HCT116 (cell line): ENCODE results near the gene STAC2. TPM values are rescaled to one million over a fixed set of nuclear protein-coding genes. Genes with fewer than 3 reads are reported as not detected.

ENCODE experiments used
- ATAC-seq: fragments of 200-7000 bp; cut with Tn5 transposase; 2 replicates; pipeline ENCODE4 v1.9.1; 2020; ENCODE audit warnings: mild to moderate bottlenecking, moderate library complexity
- BruUV-seq: library from RNA; stranded (reverse); fragments of 400-500 nt; replicated peaks from 2 replicates; lab custom pipeline; 2021; lab: Mats Ljungman, UMichigan
- CTCF ChIA-PET: fragments of 300-600 bp; sonication (Branson Sonifier 250); formaldehyde crosslinking; loops from one replicate; lab custom pipeline; 2021; ENCODE audit warnings: antibody characterized with exemption; lab: Charles Lee
- POLR2A ChIA-PET: fragments of 300-600, 350-600 bp; sonication (Branson Sonifier 250); formaldehyde crosslinking; loops from one replicate; lab custom pipeline; 2021; ENCODE audit warnings: antibody characterized with exemption; lab: Charles Lee
- RAD21 ChIA-PET, 2 experiments: fragments of 300-600 bp; sonication (Branson Sonifier 250); formaldehyde crosslinking; loops; one replicate each; lab custom pipeline; 2023; ENCODE audit warnings: low total read pairs in 2 of 2; ENCODE audit not compliant: uncharacterized antibody in 2 of 2, unreplicated experiment in 2 of 2, low non-redundant PET in 1 of 2; lab: Charles Lee
- DNase-seq: peaks from one replicate; pipeline ENCODE4 v3.0.0-alpha.2; 2010; ENCODE audit warnings: low read depth, low spot score
- H2AFZ ChIP-seq: fragments of 200-600 bp; shearing (Covaris generic), sonication (generic); 2 replicates; pipeline ENCODE4 v1.6.1; 2017; ENCODE audit warnings: low read depth, mixed run types, mixed read lengths, antibody characterized with exemption, low read length; ENCODE audit not compliant: poor library complexity, severe bottlenecking
- H3K27ac ChIP-seq: 2 replicates; pipeline ENCODE4 v1.5.1; 2012; ENCODE audit warnings: low read depth, low read length
- H3K27me3 ChIP-seq: fragments of 200-600 bp; sonication (generic); 2 replicates; pipeline ENCODE4 v1.6.1; 2016; ENCODE audit warnings: mixed run types, low read length, mixed read lengths; ENCODE audit not compliant: insufficient read depth
- H3K36me3 ChIP-seq, 2 experiments: fragments of 200-500 bp in 1 of 2; fragments of 200-600 bp in 1 of 2; sonication (Bioruptor generic) in 1 of 2; sonication (generic) in 1 of 2; 2 replicates each; pipeline versions ENCODE4 v1.5.1 to v1.6.1; 2014 to 2016; ENCODE audit warnings: low read length in 2 of 2, inconsistent platforms in 1 of 2, mixed read lengths in 1 of 2, mixed run types in 1 of 2; ENCODE audit not compliant: insufficient read depth in 2 of 2, control insufficient read depth in 1 of 2
- H3K4me1 ChIP-seq, 2 experiments: fragments of 200-600 bp in 1 of 2; sonication (generic) in 1 of 2; 2 replicates each; pipeline versions ENCODE4 v1.5.1 to v1.6.1; 2012 to 2017; ENCODE audit warnings: low read length in 2 of 2, inconsistent platforms in 1 of 2, mild to moderate bottlenecking in 1 of 2, mixed read lengths in 1 of 2, mixed run types in 1 of 2, moderate library complexity in 1 of 2; ENCODE audit not compliant: insufficient read depth in 2 of 2, control insufficient read depth in 1 of 2
- H3K4me2 ChIP-seq: fragments of 200-600 bp; sonication (generic); 2 replicates; pipeline ENCODE4 v1.6.1; 2017; ENCODE audit warnings: mixed run types, low read length, mixed read lengths
- H3K4me3 ChIP-seq, 2 experiments: fragments of 200-600 bp in 1 of 2; sonication (generic) in 1 of 2; replicated peaks in 1 of 2; 2 replicates each; pipeline ENCODE4 v1.5.1; 2011 to 2016; ENCODE audit warnings: low read length in 2 of 2, control low read depth in 1 of 2, low read depth in 1 of 2, mild to moderate bottlenecking in 1 of 2, mixed read lengths in 1 of 2, mixed run types in 1 of 2
- H3K79me2 ChIP-seq: fragments of 200-600 bp; sonication (generic); 2 replicates; pipeline ENCODE4 v1.6.1; 2017; ENCODE audit warnings: mild to moderate bottlenecking, mixed run types, low read length, moderate library complexity, mixed read lengths; ENCODE audit not compliant: insufficient read depth
- H3K9ac ChIP-seq: fragments of 200-600 bp; sonication (generic); 2 replicates; pipeline ENCODE4 v1.6.1; 2016; ENCODE audit warnings: low read length, mixed read lengths
- H3K9me2 ChIP-seq: fragments of 200-600 bp; sonication (generic), shearing (Covaris generic); 2 replicates; pipeline ENCODE4 v1.6.1; 2017; ENCODE audit warnings: mixed run types, mild to moderate bottlenecking, moderate library complexity; ENCODE audit not compliant: insufficient read depth
- H3K9me3 ChIP-seq, 2 experiments: fragments of 200-500 bp in 1 of 2; fragments of 200-600 bp in 1 of 2; sonication (Bioruptor generic) in 1 of 2; sonication (generic) in 1 of 2; 2 replicates each; pipeline ENCODE4 v1.6.1; 2014 to 2017; ENCODE audit warnings: low read length in 2 of 2, mixed read lengths in 2 of 2, inconsistent platforms in 1 of 2, low read depth in 1 of 2, mild to moderate bottlenecking in 1 of 2, mixed run types in 1 of 2, moderate library complexity in 1 of 2; ENCODE audit not compliant: control insufficient read depth in 1 of 2, insufficient read depth in 1 of 2
- H4K20me1 ChIP-seq: fragments of 200-600 bp; sonication (generic), shearing (Covaris generic); 2 replicates; pipeline ENCODE4 v1.6.1; 2017; ENCODE audit warnings: mixed run types, mild to moderate bottlenecking, moderate library complexity; ENCODE audit not compliant: insufficient read depth
- CBX3 ChIP-seq: IDR thresholded peaks from 2 replicates; pipeline ENCODE4 v1.6.1; 2012; ENCODE audit warnings: low read depth
- CEBPB ChIP-seq: IDR thresholded peaks from 2 replicates; pipeline ENCODE4 v1.6.1; 2012; ENCODE audit warnings: low read depth
- CTCF ChIP-seq, 3 experiments: fragments of 200-600 bp in 1 of 3; sonication (generic) in 1 of 3; IDR thresholded peaks in 2 of 3; conservative IDR thresholded peaks in 1 of 3; 2 replicates each; pipeline ENCODE4 v1.5.1; 2012 to 2017; ENCODE audit warnings: low read depth in 2 of 3, low read length in 2 of 3, antibody characterized with exemption in 1 of 3, borderline replicate concordance in 1 of 3, control low read depth in 1 of 3, mild to moderate bottlenecking in 1 of 3, mixed read lengths in 1 of 3, mixed run types in 1 of 3, moderate library complexity in 1 of 3; ENCODE audit not compliant: insufficient read depth in 1 of 3
- EGR1 ChIP-seq: IDR thresholded peaks from 2 replicates; pipeline ENCODE4 v1.6.1; 2012; ENCODE audit warnings: low read depth
- ELF1 ChIP-seq: IDR thresholded peaks from 2 replicates; pipeline ENCODE4 v1.6.1; 2012; ENCODE audit warnings: low read depth, borderline replicate concordance
- FOSL1 ChIP-seq: IDR thresholded peaks from 2 replicates; pipeline ENCODE4 v1.6.1; 2012; ENCODE audit warnings: low read depth
- POLR2A ChIP-seq: IDR thresholded peaks from 2 replicates; pipeline ENCODE4 v1.7.0; 2011; ENCODE audit warnings: borderline replicate concordance; ENCODE audit not compliant: insufficient read depth, insufficient read length; ENCODE audit errors: extremely low read depth
- POLR2AphosphoS5 ChIP-seq: IDR thresholded peaks from 2 replicates; pipeline ENCODE4 v1.6.1; 2011; ENCODE audit warnings: mild to moderate bottlenecking, low read depth, low read length, moderate library complexity
- RAD21 ChIP-seq: IDR thresholded peaks from 2 replicates; pipeline ENCODE4 v1.6.1; 2012; ENCODE audit warnings: low read depth, mild to moderate bottlenecking
- SIN3A ChIP-seq: IDR thresholded peaks from 2 replicates; pipeline ENCODE4 v1.6.1; 2012; ENCODE audit warnings: low read depth
- SP1 ChIP-seq: IDR thresholded peaks from 2 replicates; pipeline ENCODE4 v1.6.1; 2012; ENCODE audit warnings: low read depth
- TCF7L2 ChIP-seq: IDR thresholded peaks from 2 replicates; pipeline ENCODE4 v1.7.0; 2011; ENCODE audit warnings: borderline replicate concordance, inconsistent platforms; ENCODE audit not compliant: insufficient read depth, insufficient read length; ENCODE audit errors: extremely low read depth
- YY1 ChIP-seq: IDR thresholded peaks from 2 replicates; pipeline ENCODE4 v1.6.1; 2011; ENCODE audit warnings: low read length, low read depth, moderate library complexity, mild to moderate bottlenecking; ENCODE audit not compliant: insufficient replicate concordance; ENCODE audit errors: extremely low read depth
- ZBTB33 ChIP-seq: IDR thresholded peaks from 2 replicates; pipeline ENCODE4 v1.6.1; 2011; ENCODE audit warnings: mild to moderate bottlenecking, low read length, moderate library complexity; ENCODE audit not compliant: insufficient replicate concordance; ENCODE audit errors: extremely low read depth
- ZFX ChIP-seq: fragments of 450-650 bp; IDR thresholded peaks from 2 replicates; pipeline ENCODE4 v1.6.1; 2017
- intact Hi-C: fragments of 100-400 bp; cut with micrococcal nuclease; formaldehyde crosslinking; loops from 2 replicates; pipeline ENCODE4 v1.10.0; 2022
- total RNA-seq: library from RNA; stranded (reverse); gene quantifications from one replicate; pipeline ENCODE4 v1.2.1, GENCODE V29; 2021; ENCODE audit not compliant: unreplicated experiment

STAC2 gene
- total RNA-seq, 1 experiment from 2014 or later: not detected

- RAD21 ChIA-PET: no interaction called here
- Histone ChIP-seq H3K36me3 (no peaks in the 10 kb centered on the region), H3K4me2 (no peak overlapping the region), H3K27ac (no peak overlapping the region), H3K9ac (no peak overlapping the region), H3K79me2 (no peaks in the 10 kb centered on the region), H3K9me3 (no peaks in the 10 kb centered on the region), H3K4me1 (peaks cover 7 to 25% of the 10 kb centered on the region in 2 experiments), H3K4me3 (no peak overlapping the region), H2AFZ (no peak overlapping the region), H3K27me3 (no peaks in the 10 kb centered on the region), H3K9me2 (no peaks in the 10 kb centered on the region), H4K20me1 (no peaks in the 10 kb centered on the region)
- ATAC-seq: no peak
- POLR2A ChIA-PET: no interaction called here
- CTCF ChIA-PET: interaction anchor here (1.1 kb wide), 1 partner anchor 8 kb away, joined by 6 read pairs; no protein-coding TSS in a partner anchor
- no peak for TF ChIP-seq CTCF (IDR thresholded peaks at IDR 0.05 in 2 of 3, conservative IDR thresholded peaks at IDR 0.05 in 1 of 3; ENCODE audit: borderline replicate concordance in 1 of 3, insufficient read depth in 1 of 3, low read depth in 2 of 3, low read length in 2 of 3)
- TF ChIP-seq TCF7L2: no peak
- TF ChIP-seq EGR1: no peak
- no peak for TF ChIP-seq ELF1
- no peak for DNase-seq
- no TSS peak for BruUV-seq
- intact Hi-C loops: no loop called here
Measured at GRCh38 chr17:39227364-39227919, 1.7 kb upstream of the STAC2 start.

GRCh38 chr17:39225959-39226683, 376 bp upstream of the STAC2 start:
- Histone ChIP-seq H3K27me3 (no peaks in the 10 kb centered on the region), H3K9ac (no peak overlapping the region), H3K4me2 (no peak overlapping the region), H3K9me2 (no peaks in the 10 kb centered on the region), H3K79me2 (no peaks in the 10 kb centered on the region), H3K36me3 (no peaks in the 10 kb centered on the region), H3K4me1 (peaks cover 7 to 16% of the 10 kb centered on the region in 2 experiments; a peak in 3 of 4 replicates), H3K4me3 (no peak overlapping the region), H2AFZ (no peak overlapping the region), H3K27ac (no peak overlapping the region), H3K9me3 (no peaks in the 10 kb centered on the region), H4K20me1 (no peaks in the 10 kb centered on the region)
- intact Hi-C loops: no loop called here
- CTCF ChIA-PET: no interaction called here
- BruUV-seq: no TSS peak
- RAD21 ChIA-PET: no interaction called here
- POLR2A ChIA-PET: no interaction called here
- ATAC-seq (no peak), DNase-seq (no peak)
- TF ChIP-seq YY1 (no peak), ZBTB33 (no peak), RAD21 (no peak), CEBPB (no peak), FOSL1 (no peak), POLR2AphosphoS5 (no peak), SIN3A (no peak), SP1 (no peak), CBX3 (no peak), ELF1 (no peak), POLR2A (no peak), ZFX (no peak), TCF7L2 (no peak)
